ENCODE results near the gene PLPP6.

Gene PLPP6

GRCh38 chr9:4700932-4701331 is 38.8 kb downstream of the PLPP6 start:
- no peak for DNase-seq

- DNase-seq, result no peak
These were observed 39.4 kb downstream of the PLPP6 start for GRCh38 chr9:4701526-4701925.

- no peak for DNase-seq
These were observed 42.0 kb downstream of the PLPP6 start for GRCh38 chr9:4704129-4704528.

DNA sequence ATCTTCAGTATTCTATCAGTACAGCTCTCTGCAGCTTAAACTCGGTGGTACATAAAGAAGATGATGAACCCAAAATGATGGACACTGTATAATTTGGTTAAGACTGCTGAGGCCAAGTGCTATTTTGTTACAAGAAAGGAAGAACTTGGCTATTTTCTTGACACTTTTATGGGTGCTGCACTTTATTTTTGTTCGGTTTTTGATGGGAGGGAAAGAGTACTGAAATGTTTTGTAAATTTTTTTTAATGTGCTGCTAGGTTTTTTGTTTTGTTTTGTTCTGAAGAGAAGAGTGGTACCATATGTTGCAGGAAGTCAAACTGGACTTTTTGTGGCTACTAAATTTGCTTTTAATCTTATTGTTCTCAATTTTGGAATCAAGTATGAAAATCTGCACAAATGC is 43.9 kb downstream of the PLPP6 start:
- DNase-seq, result no peak

- DNase-seq, result no peak
These were observed 45.0 kb downstream of the PLPP6 start for GRCh38 chr9:4706971-4707622.

GRCh38 chr9:4709380-4709779 is 47.3 kb downstream of the PLPP6 start:
- DNase-seq, result no peak

DNA sequence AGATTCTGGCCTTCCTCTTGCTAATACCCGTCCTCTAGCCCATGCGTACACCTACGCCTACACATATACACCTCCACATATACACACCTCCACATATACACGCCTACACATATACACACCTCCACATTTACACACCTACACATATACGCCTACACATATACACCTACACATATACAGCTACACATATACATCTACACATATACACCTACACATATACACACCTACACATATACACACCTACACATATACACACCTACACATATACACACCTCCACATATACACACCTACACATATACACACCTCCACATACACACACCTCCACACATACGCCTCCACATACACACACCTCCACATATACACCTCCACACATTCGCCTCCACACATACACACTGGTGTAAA is 51.8 kb downstream of the PLPP6 start:
- no peak for DNase-seq

DNA sequence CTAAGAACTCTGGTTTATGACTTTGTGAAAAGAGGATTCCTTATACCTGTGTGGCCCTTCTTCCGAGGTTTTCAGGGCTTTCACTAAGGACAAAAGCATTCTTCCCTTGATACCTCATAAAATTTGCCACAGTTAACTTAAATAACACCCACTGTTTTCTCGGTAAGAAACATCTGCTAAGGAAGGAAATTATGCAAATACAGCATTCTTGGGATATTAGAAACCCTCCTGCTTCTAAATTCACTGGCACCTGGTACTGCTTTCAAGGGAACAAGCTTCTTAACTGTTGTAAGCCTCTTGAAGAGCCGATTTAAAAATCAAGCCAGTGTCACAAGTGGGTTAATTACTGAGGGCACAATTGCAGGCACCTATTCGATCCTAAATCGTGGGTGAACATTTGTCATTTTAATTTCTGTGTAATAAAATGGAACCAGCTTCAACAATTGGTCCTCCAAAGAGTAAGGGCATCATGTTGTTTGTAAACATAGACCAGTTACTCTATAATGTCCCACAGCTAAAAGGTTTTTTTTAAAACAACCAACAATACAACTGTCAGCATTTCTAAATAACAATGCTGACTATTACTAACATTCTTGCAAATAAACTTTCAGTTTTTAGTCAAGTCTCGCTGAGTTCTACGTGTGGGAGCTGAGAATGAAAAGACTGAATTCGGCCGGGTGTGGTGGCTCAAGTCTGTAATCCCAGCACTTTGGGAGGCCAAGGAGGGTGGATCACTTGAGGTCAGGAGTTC is 52.3 kb downstream of the PLPP6 start:
- no peak for DNase-seq
